Karpas-422 (cell line): ENCODE results near the gene KLF15. TPM values are rescaled to one million over a fixed set of nuclear protein-coding genes. Genes with fewer than 3 reads are reported as not detected.

ENCODE experiments used
- DNase-seq: peaks from one replicate; pipeline ENCODE4 v3.0.0-alpha.2; 2015
- H2AFZ ChIP-seq: fragments of 200-600 bp; sonication (generic); 2 replicates; pipeline ENCODE4 v1.6.1; 2014; ENCODE audit warnings: antibody characterized with exemption, low read length, mixed read lengths
- H3K27ac ChIP-seq: fragments of 200-600 bp; sonication (generic); 2 replicates; pipeline ENCODE4 v1.5.1; 2014; ENCODE audit warnings: mild to moderate bottlenecking, low read length, moderate library complexity
- H3K27me3 ChIP-seq: fragments of 200-600 bp; sonication (generic); 2 replicates; pipeline ENCODE4 v1.6.1; 2014; ENCODE audit warnings: low read length, mixed read lengths
- H3K36me3 ChIP-seq: fragments of 200-600 bp; sonication (generic); 2 replicates; pipeline ENCODE4 v1.6.1; 2014; ENCODE audit warnings: low read length, mixed read lengths; ENCODE audit not compliant: insufficient read depth
- H3K4me1 ChIP-seq: fragments of 200-600 bp; sonication (generic); 2 replicates; pipeline ENCODE4 v1.6.1; 2014; ENCODE audit warnings: mild to moderate bottlenecking, low read length, mixed read lengths
- H3K4me2 ChIP-seq: fragments of 200-600 bp; sonication (generic); 2 replicates; pipeline ENCODE4 v1.6.1; 2014; ENCODE audit warnings: low read length, low read depth, mild to moderate bottlenecking; ENCODE audit not compliant: poor library complexity, severe bottlenecking
- H3K4me3 ChIP-seq: fragments of 200-600 bp; sonication (generic); 2 replicates; pipeline ENCODE4 v1.5.1; 2014; ENCODE audit warnings: mild to moderate bottlenecking, antibody characterized with exemption, low read length, mixed read lengths
- H3K79me2 ChIP-seq: fragments of 200-600 bp; sonication (generic); 2 replicates; pipeline ENCODE4 v1.6.1; 2014; ENCODE audit warnings: mild to moderate bottlenecking, low read length, mixed read lengths
- H3K9ac ChIP-seq: fragments of 200-600 bp; sonication (generic); 2 replicates; pipeline ENCODE4 v1.6.0; 2014; ENCODE audit warnings: low read length
- H3K9me2 ChIP-seq: fragments of 200-600 bp; sonication (generic), shearing (Covaris generic); replicated peaks from 2 replicates; pipeline ENCODE4 v1.6.0; 2014; ENCODE audit warnings: mild to moderate bottlenecking, low read length, moderate library complexity; ENCODE audit not compliant: insufficient read depth
- H3K9me3 ChIP-seq: fragments of 300-700, 200-600 bp; sonication (generic); 2 replicates; pipeline ENCODE4 v1.6.1; 2014; ENCODE audit warnings: low read length, mixed read lengths
- H4K20me1 ChIP-seq: fragments of 200-600 bp; sonication (generic); 2 replicates; pipeline ENCODE4 v1.6.1; 2014; ENCODE audit warnings: mild to moderate bottlenecking, antibody characterized with exemption, low read length, low read depth; ENCODE audit not compliant: insufficient read depth
- total RNA-seq: library from RNA; depleted of rRNA; stranded (reverse); fragments of >200 nt; shearing (Covaris generic); gene quantifications from 2 replicates; pipeline ENCODE4 v1.2.3, GENCODE V29; 2014; ENCODE audit warnings: low replicate concordance

Gene KLF15
- total RNA-seq, 1 experiment from 2014 or later, result not detected

- Histone ChIP-seq H3K27me3 (no peaks in the 10 kb centered on the region), H3K36me3 (no peaks in the 10 kb centered on the region), H3K9me3 (no peaks in the 10 kb centered on the region), H3K27ac (no peak overlapping the region), H2AFZ (no peak overlapping the region), H3K4me1 (no peaks in the 10 kb centered on the region), H3K79me2 (no peaks in the 10 kb centered on the region), H4K20me1 (no peaks in the 10 kb centered on the region), H3K4me3 (no peak overlapping the region), H3K4me2 (no peak overlapping the region), H3K9me2 (no peaks in the 10 kb centered on the region), H3K9ac (no peak overlapping the region)
- DNase-seq, result no peak
Measured at GRCh38 chr3:126398423-126399350, 41.5 kb upstream of the KLF15 start.

GRCh38 chr3:126397610-126398422 is 40.6 kb upstream of the KLF15 start:
- Histone ChIP-seq H3K4me2 (no peak overlapping the region), H3K4me1 (no peaks in the 10 kb centered on the region), H3K9me2 (no peaks in the 10 kb centered on the region), H3K36me3 (no peaks in the 10 kb centered on the region), H2AFZ (no peak overlapping the region), H4K20me1 (no peaks in the 10 kb centered on the region), H3K27me3 (no peaks in the 10 kb centered on the region), H3K9me3 (no peaks in the 10 kb centered on the region), H3K79me2 (no peaks in the 10 kb centered on the region), H3K4me3 (no peak overlapping the region), H3K9ac (no peak overlapping the region), H3K27ac (no peak overlapping the region)
- no peak for DNase-seq

- no peaks in the 10 kb centered on the region for H3K9me2 ChIP-seq
- H3K27ac ChIP-seq, result no peak overlapping the region
- H3K36me3 ChIP-seq, result no peaks in the 10 kb centered on the region
- no peak overlapping the region for H3K9ac ChIP-seq
- no peaks in the 10 kb centered on the region for H4K20me1 ChIP-seq
- no peak overlapping the region for H2AFZ ChIP-seq
- H3K79me2 ChIP-seq, result no peaks in the 10 kb centered on the region
- no peak overlapping the region for H3K4me3 ChIP-seq
- no peaks in the 10 kb centered on the region for H3K27me3 ChIP-seq
- no peak overlapping the region for H3K4me2 ChIP-seq
- no peak for DNase-seq
- no peaks in the 10 kb centered on the region for H3K9me3 ChIP-seq
- H3K4me1 ChIP-seq, result no peaks in the 10 kb centered on the region
Measured at GRCh38 chr3:126396536-126396935, 39.3 kb upstream of the KLF15 start.

- no peaks in the 10 kb centered on the region for H3K9me2 ChIP-seq
- DNase-seq, result no peak
- H3K4me3 ChIP-seq, result no peak overlapping the region
- no peaks in the 10 kb centered on the region for H3K4me1 ChIP-seq
- H3K4me2 ChIP-seq, result no peak overlapping the region
- no peaks in the 10 kb centered on the region for H3K36me3 ChIP-seq
- H4K20me1 ChIP-seq, result no peaks in the 10 kb centered on the region
- no peaks in the 10 kb centered on the region for H3K27me3 ChIP-seq
- H2AFZ ChIP-seq, result no peak overlapping the region
- H3K9me3 ChIP-seq, result no peaks in the 10 kb centered on the region
- H3K79me2 ChIP-seq, result no peaks in the 10 kb centered on the region
- no peak overlapping the region for H3K27ac ChIP-seq
- no peak overlapping the region for H3K9ac ChIP-seq
Measured at GRCh38 chr3:126395846-126396513, 38.8 kb upstream of the KLF15 start.

- no peaks in the 10 kb centered on the region for H3K9me3 ChIP-seq
- H2AFZ ChIP-seq, result no peak overlapping the region
- H3K27ac ChIP-seq, result no peak overlapping the region
- H3K36me3 ChIP-seq, result no peaks in the 10 kb centered on the region
- no peak overlapping the region for H3K9ac ChIP-seq
- H3K79me2 ChIP-seq, result no peaks in the 10 kb centered on the region
- no peak for DNase-seq
- no peak overlapping the region for H3K4me3 ChIP-seq
- no peaks in the 10 kb centered on the region for H3K9me2 ChIP-seq
- no peaks in the 10 kb centered on the region for H3K27me3 ChIP-seq
- H3K4me2 ChIP-seq, result no peak overlapping the region
- H4K20me1 ChIP-seq, result no peaks in the 10 kb centered on the region
- no peaks in the 10 kb centered on the region for H3K4me1 ChIP-seq
Measured at GRCh38 chr3:126394977-126395321, 37.7 kb upstream of the KLF15 start.

- H3K36me3 ChIP-seq, result no peaks in the 10 kb centered on the region
- H3K4me1 ChIP-seq, result no peaks in the 10 kb centered on the region
- no peak within 1 kb of the TSS for H3K4me3 ChIP-seq
- no peak within 1 kb of the TSS for H3K9ac ChIP-seq
- DNase-seq, result no peak
- H2AFZ ChIP-seq, result no peak within 1 kb of the TSS
- H3K79me2 ChIP-seq, result no peaks in the 10 kb centered on the region
- H3K9me3 ChIP-seq, result no peaks in the 10 kb centered on the region
- no peaks in the 10 kb centered on the region for H3K27me3 ChIP-seq
- H4K20me1 ChIP-seq, result no peaks in the 10 kb centered on the region
- no peaks in the 10 kb centered on the region for H3K9me2 ChIP-seq
- no peak within 1 kb of the TSS for H3K27ac ChIP-seq
- no peak within 1 kb of the TSS for H3K4me2 ChIP-seq
Measured at GRCh38 chr3:126394179-126394976, 37.2 kb upstream of the KLF15 start, which contains the start of gene CFAP100. Gene CFAP100 (plus strand): TSS chr3:126394909. CDS start chr3:126396001, 1,092 bp downstream.

- H3K9me3 ChIP-seq, result no peaks in the 10 kb centered on the region
- H3K27me3 ChIP-seq, result no peaks in the 10 kb centered on the region
- H3K4me1 ChIP-seq, result no peaks in the 10 kb centered on the region
- DNase-seq, result no peak
- no peak overlapping the region for H3K4me3 ChIP-seq
- H3K36me3 ChIP-seq, result no peaks in the 10 kb centered on the region
- no peak overlapping the region for H2AFZ ChIP-seq
- H3K9ac ChIP-seq, result no peak overlapping the region
- no peaks in the 10 kb centered on the region for H3K9me2 ChIP-seq
- H4K20me1 ChIP-seq, result no peaks in the 10 kb centered on the region
- no peaks in the 10 kb centered on the region for H3K79me2 ChIP-seq
- H3K4me2 ChIP-seq, result no peak overlapping the region
- H3K27ac ChIP-seq, result no peak overlapping the region
Measured at GRCh38 chr3:126393563-126393962, 36.4 kb upstream of the KLF15 start.
